ENCODE data around the gene GPR132.
"Not testable (repeated sequence)": the region's sequence is repeated elsewhere in the genome, so short reads cannot be mapped to it uniquely, and the experiment has no call there.

The GPR132 gene

GRCh38 chr14:105084741-105085571 lies 19.7 kb upstream of the GPR132 start:
- no peaks in the 10 kb centered on the region for H3K9me3 ChIP-seq (ENCODE audit: control insufficient read depth, low read length)
- H3K27ac ChIP-seq (ENCODE audit: insufficient read depth, low read length, poor library complexity, severe bottlenecking), result no peak overlapping the region
- no peaks in the 10 kb centered on the region for H3K27me3 ChIP-seq (replicated peaks; ENCODE audit: control insufficient read depth, insufficient read depth, low read length, poor library complexity, severe bottlenecking)
- H3K4me1 ChIP-seq (ENCODE audit: control insufficient read depth, insufficient read depth, low read length, poor library complexity, severe bottlenecking), result peaks cover 12% of the 10 kb centered on the region
- H3K4me3 ChIP-seq (ENCODE audit: insufficient read depth, low read depth, low read length, poor library complexity, severe bottlenecking), result no peak overlapping the region
- no peaks in the 10 kb centered on the region for H3K36me3 ChIP-seq (ENCODE audit: control insufficient read depth, insufficient read depth, low read length)
- DNase-seq, result no peak

GRCh38 chr14:105083926-105084685 lies 18.9 kb upstream of the GPR132 start:
- no peaks in the 10 kb centered on the region for H3K9me3 ChIP-seq (ENCODE audit: control insufficient read depth, low read length)
- no peak overlapping the region for H3K27ac ChIP-seq (ENCODE audit: insufficient read depth, low read length, poor library complexity, severe bottlenecking)
- H3K27me3 ChIP-seq (replicated peaks; ENCODE audit: control insufficient read depth, insufficient read depth, low read length, poor library complexity, severe bottlenecking), result no peaks in the 10 kb centered on the region
- no peak for DNase-seq
- no peaks in the 10 kb centered on the region for H3K36me3 ChIP-seq (ENCODE audit: control insufficient read depth, insufficient read depth, low read length)
- no peak overlapping the region for H3K4me3 ChIP-seq (ENCODE audit: insufficient read depth, low read depth, low read length, poor library complexity, severe bottlenecking)
- H3K4me1 ChIP-seq (ENCODE audit: control insufficient read depth, insufficient read depth, low read length, poor library complexity, severe bottlenecking), result peaks cover 12% of the 10 kb centered on the region

- H3K4me3 ChIP-seq (ENCODE audit: insufficient read depth, low read depth, low read length, poor library complexity, severe bottlenecking), result no peak overlapping the region
- H3K27ac ChIP-seq (ENCODE audit: insufficient read depth, low read length, poor library complexity, severe bottlenecking), result no peak overlapping the region
- no peaks in the 10 kb centered on the region for H3K9me3 ChIP-seq (ENCODE audit: control insufficient read depth, low read length)
- no peaks in the 10 kb centered on the region for H3K27me3 ChIP-seq (replicated peaks; ENCODE audit: control insufficient read depth, insufficient read depth, low read length, poor library complexity, severe bottlenecking)
- peaks cover 10% of the 10 kb centered on the region for H3K4me1 ChIP-seq (ENCODE audit: control insufficient read depth, insufficient read depth, low read length, poor library complexity, severe bottlenecking)
- H3K36me3 ChIP-seq (ENCODE audit: control insufficient read depth, insufficient read depth, low read length), result no peaks in the 10 kb centered on the region
- DNase-seq, result no peak
These were observed 17.5 kb upstream of the GPR132 start for GRCh38 chr14:105082703-105083102.

- not testable (repeated sequence) for H3K27me3 ChIP-seq (replicated peaks; ENCODE audit: control insufficient read depth, insufficient read depth, low read length, poor library complexity, severe bottlenecking); H3K27ac ChIP-seq (ENCODE audit: insufficient read depth, low read length, poor library complexity, severe bottlenecking); H3K4me3 ChIP-seq (ENCODE audit: insufficient read depth, low read depth, low read length, poor library complexity, severe bottlenecking); H3K9me3 ChIP-seq (ENCODE audit: control insufficient read depth, low read length); DNase-seq; H3K36me3 ChIP-seq (ENCODE audit: control insufficient read depth, insufficient read depth, low read length)
- peaks cover 16% of the 10 kb centered on the region for H3K4me1 ChIP-seq (ENCODE audit: control insufficient read depth, insufficient read depth, low read length, poor library complexity, severe bottlenecking)
These were observed 16.2 kb upstream of the GPR132 start for GRCh38 chr14:105081473-105081872.

- DNase-seq, result no peak
- no peaks in the 10 kb centered on the region for H3K36me3 ChIP-seq (ENCODE audit: control insufficient read depth, insufficient read depth, low read length)
- H3K4me1 ChIP-seq (ENCODE audit: control insufficient read depth, insufficient read depth, low read length, poor library complexity, severe bottlenecking), result peaks cover 25% of the 10 kb centered on the region
- H3K27ac ChIP-seq (ENCODE audit: insufficient read depth, low read length, poor library complexity, severe bottlenecking), result no peak overlapping the region
- no peak overlapping the region for H3K4me3 ChIP-seq (ENCODE audit: insufficient read depth, low read depth, low read length, poor library complexity, severe bottlenecking)
- no peaks in the 10 kb centered on the region for H3K9me3 ChIP-seq (ENCODE audit: control insufficient read depth, low read length)
- no peaks in the 10 kb centered on the region for H3K27me3 ChIP-seq (replicated peaks; ENCODE audit: control insufficient read depth, insufficient read depth, low read length, poor library complexity, severe bottlenecking)
These were observed 14.9 kb upstream of the GPR132 start for GRCh38 chr14:105080161-105080560.

- peaks cover 25% of the 10 kb centered on the region for H3K4me1 ChIP-seq (ENCODE audit: control insufficient read depth, insufficient read depth, low read length, poor library complexity, severe bottlenecking)
- H3K27me3 ChIP-seq (replicated peaks; ENCODE audit: control insufficient read depth, insufficient read depth, low read length, poor library complexity, severe bottlenecking), result no peaks in the 10 kb centered on the region
- no peaks in the 10 kb centered on the region for H3K9me3 ChIP-seq (ENCODE audit: control insufficient read depth, low read length)
- H3K27ac ChIP-seq (ENCODE audit: insufficient read depth, low read length, poor library complexity, severe bottlenecking), result no peak overlapping the region
- DNase-seq, result no peak
- H3K36me3 ChIP-seq (ENCODE audit: control insufficient read depth, insufficient read depth, low read length), result no peaks in the 10 kb centered on the region
- H3K4me3 ChIP-seq (ENCODE audit: insufficient read depth, low read depth, low read length, poor library complexity, severe bottlenecking), result no peak overlapping the region
These were observed 13.1 kb upstream of the GPR132 start for GRCh38 chr14:105078294-105078693.

GRCh38 chr14:105077649-105077995 lies 12.4 kb upstream of the GPR132 start:
- Histone ChIP-seq H3K4me1 (ENCODE audit: control insufficient read depth, insufficient read depth, low read length, poor library complexity, severe bottlenecking) (peaks cover 25% of the 10 kb centered on the region), H3K4me3 (ENCODE audit: insufficient read depth, low read depth, low read length, poor library complexity, severe bottlenecking) (no peak overlapping the region), H3K9me3 (ENCODE audit: control insufficient read depth, low read length) (no peaks in the 10 kb centered on the region), H3K27me3 (replicated peaks; ENCODE audit: control insufficient read depth, insufficient read depth, low read length, poor library complexity, severe bottlenecking) (no peaks in the 10 kb centered on the region), H3K36me3 (ENCODE audit: control insufficient read depth, insufficient read depth, low read length) (no peaks in the 10 kb centered on the region), H3K27ac (ENCODE audit: insufficient read depth, low read length, poor library complexity, severe bottlenecking) (no peak overlapping the region)
- DNase-seq, result no peak

GRCh38 chr14:105076805-105077648 lies 11.8 kb upstream of the GPR132 start:
- H3K27me3 ChIP-seq (replicated peaks; ENCODE audit: control insufficient read depth, insufficient read depth, low read length, poor library complexity, severe bottlenecking), result no peaks in the 10 kb centered on the region
- peaks cover 25% of the 10 kb centered on the region for H3K4me1 ChIP-seq (ENCODE audit: control insufficient read depth, insufficient read depth, low read length, poor library complexity, severe bottlenecking)
- H3K9me3 ChIP-seq (ENCODE audit: control insufficient read depth, low read length), result no peaks in the 10 kb centered on the region
- no peak overlapping the region for H3K27ac ChIP-seq (ENCODE audit: insufficient read depth, low read length, poor library complexity, severe bottlenecking)
- DNase-seq, result no peak
- H3K36me3 ChIP-seq (ENCODE audit: control insufficient read depth, insufficient read depth, low read length), result no peaks in the 10 kb centered on the region
- H3K4me3 ChIP-seq (ENCODE audit: insufficient read depth, low read depth, low read length, poor library complexity, severe bottlenecking), result no peak overlapping the region

GRCh38 chr14:105076296-105076804 lies 11.1 kb upstream of the GPR132 start:
- no peaks in the 10 kb centered on the region for H3K36me3 ChIP-seq (ENCODE audit: control insufficient read depth, insufficient read depth, low read length)
- no peaks in the 10 kb centered on the region for H3K9me3 ChIP-seq (ENCODE audit: control insufficient read depth, low read length)
- DNase-seq, result no peak
- no peak overlapping the region for H3K4me3 ChIP-seq (ENCODE audit: insufficient read depth, low read depth, low read length, poor library complexity, severe bottlenecking)
- H3K4me1 ChIP-seq (ENCODE audit: control insufficient read depth, insufficient read depth, low read length, poor library complexity, severe bottlenecking), result peaks cover 25% of the 10 kb centered on the region
- no peaks in the 10 kb centered on the region for H3K27me3 ChIP-seq (replicated peaks; ENCODE audit: control insufficient read depth, insufficient read depth, low read length, poor library complexity, severe bottlenecking)
- H3K27ac ChIP-seq (ENCODE audit: insufficient read depth, low read length, poor library complexity, severe bottlenecking), result no peak overlapping the region

Data from effector memory CD4-positive, alpha-beta T cell (primary cell).